Left lung (tissue), 10 donors: ENCODE data around the gene DNM3. TPM values are rescaled to one million over a fixed set of nuclear protein-coding genes. Genes with fewer than 3 reads are reported as not detected.
A peak's percentile ranks its signal among the peaks of the same experiment; 100 is the strongest.

Experiments used
- ATAC-seq: fragments of 200-7000 bp; cut with Tn5 transposase; one replicate; pipeline ENCODE4 v1.9.1; 2020; ENCODE audit warnings: moderate library complexity
- DNase-seq, 4 donors: peaks; one replicate each; pipeline ENCODE4 v3.0.0-alpha.2; 2013 to 2020
- H3K27ac ChIP-seq, 2 donors: fragments of 200-600 bp; sonication (generic) in 1 of 2; one replicate each; pipeline versions ENCODE4 v1.5.0 to v1.8.0; 2020 to 2021
- H3K27me3 ChIP-seq, 2 donors: fragments of 200-600 bp; sonication (generic) in 1 of 2; one replicate each; pipeline versions ENCODE4 v1.5.0 to v1.8.0; 2020 to 2021
- H3K36me3 ChIP-seq, 2 donors: fragments of 200-600 bp; sonication (generic) in 1 of 2; one replicate each; pipeline versions ENCODE4 v1.5.0 to v1.8.0; 2020 to 2021
- H3K4me1 ChIP-seq, 2 donors: fragments of 200-600 bp; one replicate each; pipeline ENCODE4 v1.8.0; 2021
- H3K4me3 ChIP-seq, 2 donors: fragments of 200-600 bp; sonication (generic) in 1 of 2; one replicate each; pipeline versions ENCODE4 v1.5.0 to v1.8.0; 2020 to 2021; ENCODE audit warnings: mild to moderate bottlenecking in 1 of 2
- H3K9me3 ChIP-seq, 2 donors: fragments of 200-600 bp; sonication (generic) in 1 of 2; one replicate each; pipeline versions ENCODE4 v1.5.0 to v1.8.0; 2020 to 2021
- intact Hi-C, 2 donors: fragments of 100-400 bp; cut with DNase I; formaldehyde crosslinking; loops; one replicate each; pipeline versions ENCODE4 v1.11.2 to v1.14.2; 2022
- polyA plus RNA-seq, 6 donors: library from polyadenylated mRNA; unstranded; fragments of 120-200 nt; gene quantifications; one replicate each; pipeline ENCODE4 v1.2.1, GENCODE V29; 2013; ENCODE audit not compliant: insufficient read length in 6 of 6
- total RNA-seq, 2 donors: library from RNA; stranded (reverse); fragmentation: NEBNext Ultra II Directional; extraction: Animal tissue kit (Norgen Biotek cat#: 25700); gene quantifications; one replicate each; pipeline ENCODE4 v1.2.1, GENCODE V29; 2021
- TF ChIP-seq, protein P1 (sequence below), 2 donors: fragments of 200-600 bp; sonication (generic) in 1 of 2; IDR thresholded peaks; one replicate each; pipeline versions ENCODE4 v1.5.0 to v1.8.0; 2021; ENCODE audit warnings: antibody characterized with exemption in 2 of 2
- donor health status: DM: no; HTN: yes; CAD: no.
- donor health status: DM: no; HTN: no; CAD: no.

The DNM3 gene
- total and polyA plus RNA-seq, 8 donors = 5.2 to 7.7 (median 6.3) TPM

DNA sequence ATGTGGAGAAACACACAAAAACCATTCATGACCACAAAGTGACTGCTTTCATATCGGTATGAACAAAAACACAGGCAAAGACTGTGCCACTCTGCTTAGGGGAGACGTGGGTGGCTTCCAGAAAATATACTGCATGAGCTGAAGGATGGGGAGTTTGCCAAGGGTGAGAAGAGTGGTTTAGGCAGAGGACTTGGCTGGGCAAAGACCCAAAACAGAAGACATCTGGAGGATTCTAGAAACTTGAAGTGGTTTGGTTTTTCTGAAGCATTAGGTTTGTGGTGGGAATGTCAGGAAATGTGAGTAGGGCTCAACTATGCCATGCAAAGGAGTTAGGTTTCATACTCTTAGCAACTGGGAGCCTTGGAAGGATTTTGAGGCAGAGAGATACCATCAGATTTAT is 26.6 kb upstream of the DNM3 start:
- Histone ChIP-seq H3K4me3 (no peak overlapping the region), H3K9me3 (no peaks in the 10 kb centered on the region), H3K36me3 (no peaks in the 10 kb centered on the region), H3K27ac (no peak overlapping the region), H3K27me3 (no peaks in the 10 kb centered on the region), H3K4me1 (no peaks in the 10 kb centered on the region)
- ATAC-seq (no peak), DNase-seq (no peak)
- TF ChIP-seq, protein P1, sequence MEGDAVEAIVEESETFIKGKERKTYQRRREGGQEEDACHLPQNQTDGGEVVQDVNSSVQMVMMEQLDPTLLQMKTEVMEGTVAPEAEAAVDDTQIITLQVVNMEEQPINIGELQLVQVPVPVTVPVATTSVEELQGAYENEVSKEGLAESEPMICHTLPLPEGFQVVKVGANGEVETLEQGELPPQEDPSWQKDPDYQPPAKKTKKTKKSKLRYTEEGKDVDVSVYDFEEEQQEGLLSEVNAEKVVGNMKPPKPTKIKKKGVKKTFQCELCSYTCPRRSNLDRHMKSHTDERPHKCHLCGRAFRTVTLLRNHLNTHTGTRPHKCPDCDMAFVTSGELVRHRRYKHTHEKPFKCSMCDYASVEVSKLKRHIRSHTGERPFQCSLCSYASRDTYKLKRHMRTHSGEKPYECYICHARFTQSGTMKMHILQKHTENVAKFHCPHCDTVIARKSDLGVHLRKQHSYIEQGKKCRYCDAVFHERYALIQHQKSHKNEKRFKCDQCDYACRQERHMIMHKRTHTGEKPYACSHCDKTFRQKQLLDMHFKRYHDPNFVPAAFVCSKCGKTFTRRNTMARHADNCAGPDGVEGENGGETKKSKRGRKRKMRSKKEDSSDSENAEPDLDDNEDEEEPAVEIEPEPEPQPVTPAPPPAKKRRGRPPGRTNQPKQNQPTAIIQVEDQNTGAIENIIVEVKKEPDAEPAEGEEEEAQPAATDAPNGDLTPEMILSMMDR (IDR thresholded peaks at IDR 0.05) = no peak
- intact Hi-C loops = no loop called here

DNA sequence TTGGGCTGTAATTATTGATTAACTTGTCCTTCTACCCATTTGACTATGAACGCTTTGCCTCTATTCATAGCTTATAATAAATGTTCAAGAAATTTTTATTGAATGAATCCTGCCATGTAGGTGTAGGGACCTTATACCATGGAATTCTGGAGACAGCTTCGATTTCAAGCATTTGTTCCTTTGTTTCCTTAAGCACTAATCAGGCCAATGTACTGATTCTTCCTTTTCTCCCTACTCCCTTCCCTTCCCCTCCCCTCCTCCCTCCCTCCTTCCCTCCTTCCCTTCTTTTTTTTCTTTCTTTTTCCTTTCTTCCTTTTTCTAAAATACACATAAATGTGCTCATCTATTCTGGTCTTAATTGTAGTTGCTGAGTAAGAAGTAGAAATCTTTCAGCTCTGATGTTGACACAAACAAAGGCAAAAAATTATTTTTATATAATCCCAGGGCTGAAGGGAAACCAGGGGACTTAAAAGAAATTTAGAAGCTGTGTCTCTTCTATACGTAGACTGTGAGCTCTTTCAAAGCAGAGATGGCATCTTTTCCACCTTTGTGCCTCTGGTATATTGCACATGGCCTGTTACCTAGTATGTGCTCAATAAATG is 24.9 kb upstream of the DNM3 start:
- no peak overlapping the region for H3K27ac ChIP-seq
- no peak for ATAC-seq

DNA sequence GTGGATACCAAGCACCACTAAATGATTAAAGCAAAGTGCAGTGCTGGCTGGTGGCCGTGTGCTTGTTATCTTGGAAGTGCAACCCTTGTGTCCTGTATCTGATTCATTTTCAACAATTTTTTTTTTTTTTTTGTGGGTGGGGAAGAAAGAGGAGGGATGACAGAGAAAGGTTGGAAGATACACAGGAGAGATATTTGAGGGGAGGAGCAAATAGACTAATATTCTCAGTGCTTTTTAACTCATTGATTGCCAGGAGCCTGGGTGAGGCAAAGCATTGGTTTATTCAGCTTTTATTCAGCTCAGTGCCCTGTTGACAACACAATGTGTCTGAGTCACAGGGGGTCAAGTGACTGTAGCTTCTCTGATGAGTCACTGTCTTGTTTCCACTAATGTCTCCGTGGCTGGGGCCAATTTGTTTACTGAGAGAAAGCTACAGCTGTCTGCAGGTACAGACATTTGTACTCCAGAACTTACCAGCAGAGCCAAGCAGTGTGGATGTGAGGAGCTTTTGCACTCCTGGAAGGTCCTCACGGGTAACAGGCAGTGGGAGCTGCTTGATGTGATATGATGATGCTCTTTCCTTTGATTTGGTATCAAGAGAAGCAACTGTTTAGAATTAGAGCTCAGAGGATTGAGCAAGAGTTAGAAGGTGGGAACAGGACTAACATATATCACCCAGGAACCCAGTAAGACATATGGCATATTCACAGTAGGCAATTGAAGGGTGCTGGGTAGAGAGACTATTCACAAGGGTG is 23.6 kb upstream of the DNM3 start:
- H3K4me1 ChIP-seq = no peaks in the 10 kb centered on the region
- no peak overlapping the region for H3K27ac ChIP-seq
- DNase-seq = peak in 1 of 4 donors; percentile 33
- H3K27me3 ChIP-seq = no peaks in the 10 kb centered on the region
- intact Hi-C loops = no loop called here
- no peaks in the 10 kb centered on the region for H3K36me3 ChIP-seq
- TF ChIP-seq, protein P1 (IDR thresholded peaks at IDR 0.05) = no peak
- peak; percentile 71 for ATAC-seq
- H3K4me3 ChIP-seq = no peak overlapping the region
- H3K9me3 ChIP-seq = no peaks in the 10 kb centered on the region

More for the DNA sequence above, 24.9 kb upstream of the DNM3 start:
- Histone ChIP-seq H3K9me3 (no peaks in the 10 kb centered on the region), H3K36me3 (no peaks in the 10 kb centered on the region), H3K4me3 (no peak overlapping the region), H3K4me1 (no peaks in the 10 kb centered on the region), H3K27me3 (no peaks in the 10 kb centered on the region)
- DNase-seq = no peak
- TF ChIP-seq, protein P1 (IDR thresholded peaks at IDR 0.05) = no peak
- intact Hi-C loops = no loop called here

DNA sequence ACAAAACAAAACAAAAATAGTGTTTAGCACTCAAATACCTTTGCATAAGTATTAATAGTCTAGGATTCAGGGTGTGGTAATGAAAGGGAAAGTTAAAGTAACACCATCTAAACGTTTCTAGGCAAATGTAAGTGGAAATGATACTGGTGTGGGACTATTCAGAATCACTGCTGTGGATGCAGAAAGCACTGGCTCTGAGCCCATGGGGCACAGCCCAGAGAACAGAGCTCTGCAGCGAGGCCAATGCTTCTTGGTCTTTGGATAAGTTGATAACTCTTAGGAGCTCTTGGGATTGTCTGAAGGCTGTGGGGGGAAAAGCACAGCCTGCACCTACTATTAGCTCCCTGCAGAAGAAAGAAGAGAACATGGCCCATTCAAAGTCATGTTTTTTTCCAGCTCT is 21.4 kb upstream of the DNM3 start:
- Histone ChIP-seq H3K4me1 (no peaks in the 10 kb centered on the region), H3K27ac (no peak overlapping the region), H3K27me3 (no peaks in the 10 kb centered on the region), H3K9me3 (no peaks in the 10 kb centered on the region), H3K4me3 (no peak overlapping the region), H3K36me3 (no peaks in the 10 kb centered on the region)
- DNase-seq = no peak
- no peak for ATAC-seq
- intact Hi-C loops = no loop called here
- TF ChIP-seq, protein P1 (IDR thresholded peaks at IDR 0.05) = no peak

DNA sequence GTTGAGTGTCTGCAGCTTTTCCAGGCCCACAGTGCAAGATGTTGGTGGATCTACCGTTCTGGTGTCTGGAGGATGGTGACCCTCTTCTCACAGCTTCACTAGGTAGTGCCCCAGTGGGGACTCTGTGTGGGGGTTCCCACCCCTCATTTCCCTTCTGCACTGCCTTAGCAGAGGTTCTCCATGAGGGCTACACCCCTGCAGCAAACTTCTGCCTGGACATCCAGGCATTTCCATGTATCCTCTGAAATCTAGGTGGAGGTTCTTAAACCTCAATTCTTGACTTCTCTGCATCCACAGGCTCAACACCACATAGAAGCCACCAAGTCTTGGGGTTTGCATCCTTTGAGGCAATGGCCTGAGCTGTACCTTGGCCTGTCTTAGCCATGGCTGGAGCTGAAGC is 14.3 kb upstream of the DNM3 start:
- Histone ChIP-seq H3K36me3 (no peaks in the 10 kb centered on the region), H3K27ac (no peak overlapping the region), H3K27me3 (no peaks in the 10 kb centered on the region), H3K4me3 (no peak overlapping the region), H3K9me3 (peaks cover 0 to 15% of the 10 kb centered on the region in 2 donors), H3K4me1 (no peaks in the 10 kb centered on the region)
- ATAC-seq (no peak), DNase-seq (no peak)
- intact Hi-C loops = no loop called here
- TF ChIP-seq, protein P1 (IDR thresholded peaks at IDR 0.05) = no peak
